Transverse colon (tissue), 4 donors: ENCODE measurements around the gene MEIS2. TPM values are rescaled to one million over a fixed set of nuclear protein-coding genes. Genes with fewer than 3 reads are reported as not detected.

Experiments used
- DNase-seq: peaks from one replicate; pipeline ENCODE4 v3.0.0-alpha.2; 2019
- H3K27ac ChIP-seq, 4 donors: fragments of 200-600 bp; sonication (generic); 2 replicates each; pipeline ENCODE4 v1.5.1; 2016 to 2018; ENCODE audit warnings: inconsistent platforms in 4 of 4
- H3K27me3 ChIP-seq: fragments of 200-600 bp; sonication (generic); 2 replicates; pipeline ENCODE4 v1.5.1; 2017; ENCODE audit warnings: inconsistent platforms
- H3K36me3 ChIP-seq, 4 donors: fragments of 200-600 bp; sonication (generic); 2 replicates each; pipeline ENCODE4 v1.5.1; 2017 to 2019; ENCODE audit warnings: inconsistent platforms in 4 of 4
- H3K4me1 ChIP-seq, 4 donors: fragments of 200-600 bp; sonication (generic); 2 replicates each; pipeline ENCODE4 v1.5.1; 2017 to 2020; ENCODE audit warnings: inconsistent platforms in 4 of 4
- H3K4me3 ChIP-seq, 4 donors: fragments of 200-600 bp; sonication (generic); 1 replicate in 1 of 4; 2 replicates in 3 of 4; pipeline versions ENCODE4 v1.5.1 to v1.6.1; 2017 to 2019; ENCODE audit warnings: inconsistent platforms in 4 of 4
- H3K9me3 ChIP-seq, 2 donors: fragments of 200-600 bp; sonication (generic); 2 replicates each; pipeline ENCODE4 v1.5.1; 2017 to 2019; ENCODE audit warnings: inconsistent platforms in 2 of 2
- CTCF ChIP-seq, 5 experiments: fragments of 200-600 bp in 3 of 5; fragments of 450-650 bp in 2 of 5; sonication (generic) in 3 of 5; IDR thresholded peaks; 1 replicate in 2 of 5; 2 replicates in 3 of 5; pipeline ENCODE4 v1.5.1; 2016 to 2017; ENCODE audit warnings: antibody characterized with exemption in 5 of 5, inconsistent platforms in 3 of 5, mild to moderate bottlenecking in 2 of 5, moderate library complexity in 1 of 5
- EP300 ChIP-seq: sonication (generic); formaldehyde crosslinking; IDR thresholded peaks from one replicate; pipeline ENCODE4 v1.6.1; 2017; ENCODE audit warnings: antibody characterized with exemption, low read depth
- POLR2A ChIP-seq: fragments of 450-650 bp; IDR thresholded peaks from one replicate; pipeline ENCODE4 v1.6.1; 2016; ENCODE audit warnings: antibody characterized with exemption, mild to moderate bottlenecking, moderate library complexity
- POLR2AphosphoS5 ChIP-seq, 3 donors: sonication (generic); formaldehyde crosslinking; IDR thresholded peaks; one replicate each; pipeline ENCODE4 v1.6.1; 2016; ENCODE audit warnings: antibody characterized with exemption in 3 of 3
- WGBS, 2 donors: methylation state at CpG; one replicate each; pipeline ENCODE4 v1.1.5; 2018; ENCODE audit warnings: low coverage in 1 of 2; 5-methylcytosine and 5-hydroxymethylcytosine counted together
- in situ Hi-C, 4 donors: fragments of 200-750 bp; cut with MboI; loops; one replicate each; pipeline versions ENCODE4 v1.15.0 to v1.15.1; 2017; ENCODE audit warnings: low sequenced_read_pairs in 3 of 4, low pct_ligation_motif_present in 1 of 4, low pct_unique_long_range_greater_than_20kb in 1 of 4
- intact Hi-C: fragments of 100-400 bp; cut with DNase I; formaldehyde crosslinking; loops from one replicate; pipeline ENCODE4 v1.15.1; 2023; ENCODE audit warnings: low total_unique reads
- total RNA-seq, 4 donors: library from RNA; depleted of rRNA; stranded (reverse); fragments of >200 nt; gene quantifications; one replicate each; pipeline ENCODE4 v1.1.0, GENCODE V29; 2016

The MEIS2 gene
- total RNA-seq, 4 donors from 2014 or later, result 16.5 to 43.4 (median 32.7) TPM

GRCh38 chr15:36938764-36939163 lies 161.6 kb downstream of the MEIS2 start:
- in situ Hi-C loops (no loop called here), intact Hi-C loops (no loop called here)
- no peaks in the 10 kb centered on the region for H3K36me3 ChIP-seq
- H3K4me3 ChIP-seq, result no peak overlapping the region
- DNase-seq, result no peak
- 81 to 90% methylated on average over 7 of the region's 7 CpGs for WGBS, 2 donors
- no peaks in the 10 kb centered on the region for H3K9me3 ChIP-seq
- H3K4me1 ChIP-seq, result no peaks in the 10 kb centered on the region
- no peak overlapping the region for H3K27ac ChIP-seq
- TF ChIP-seq EP300, result no peak
- no peak for TF ChIP-seq CTCF (IDR thresholded peaks at IDR 0.05)
- no peak for TF ChIP-seq POLR2A
- TF ChIP-seq POLR2AphosphoS5 (IDR thresholded peaks at IDR 0.05), result no peak
- H3K27me3 ChIP-seq, result no peaks in the 10 kb centered on the region

- Histone ChIP-seq H3K4me1 (no peaks in the 10 kb centered on the region), H3K27ac (no peak overlapping the region), H3K4me3 (no peak overlapping the region), H3K27me3 (no peaks in the 10 kb centered on the region), H3K36me3 (no peaks in the 10 kb centered on the region), H3K9me3 (no peaks in the 10 kb centered on the region)
- TF ChIP-seq POLR2A, result no peak
- TF ChIP-seq CTCF (IDR thresholded peaks at IDR 0.05), result no peak
- TF ChIP-seq POLR2AphosphoS5 (IDR thresholded peaks at IDR 0.05), result no peak
- no peak for TF ChIP-seq EP300
- in situ Hi-C loops (no loop called here), intact Hi-C loops (no loop called here)
- 71 to 79% methylated on average over 2 to 4 of the region's 4 CpGs for WGBS, 2 donors
- DNase-seq, result no peak
Observed at GRCh38 chr15:36938131-36938530, 162.2 kb downstream of the MEIS2 start.

GRCh38 chr15:36936613-36937012 lies 163.7 kb downstream of the MEIS2 start:
- H3K27ac ChIP-seq, result no peak overlapping the region
- TF ChIP-seq POLR2AphosphoS5 (IDR thresholded peaks at IDR 0.05), result no peak
- TF ChIP-seq POLR2A, result no peak
- no peak for TF ChIP-seq CTCF (IDR thresholded peaks at IDR 0.05)
- no peak for TF ChIP-seq EP300
- in situ Hi-C loops (no loop called here), intact Hi-C loops (no loop called here)
- H3K9me3 ChIP-seq, result no peaks in the 10 kb centered on the region
- DNase-seq, result no peak
- no peaks in the 10 kb centered on the region for H3K27me3 ChIP-seq
- H3K4me3 ChIP-seq, result no peak overlapping the region
- H3K36me3 ChIP-seq, result no peaks in the 10 kb centered on the region
- no peaks in the 10 kb centered on the region for H3K4me1 ChIP-seq

- Histone ChIP-seq H3K27me3 (no peaks in the 10 kb centered on the region), H3K4me1 (no peaks in the 10 kb centered on the region), H3K4me3 (no peak overlapping the region), H3K9me3 (no peaks in the 10 kb centered on the region), H3K27ac (no peak overlapping the region), H3K36me3 (no peaks in the 10 kb centered on the region)
- WGBS, 2 donors, result 85 to 90% methylated on average over 5 of the region's 5 CpGs
- intact Hi-C loops, result no loop called here
- DNase-seq, result no peak
- in situ Hi-C loops, result no loop called here
- no peak for TF ChIP-seq EP300
- no peak for TF ChIP-seq CTCF (IDR thresholded peaks at IDR 0.05)
- no peak for TF ChIP-seq POLR2A
- no peak for TF ChIP-seq POLR2AphosphoS5 (IDR thresholded peaks at IDR 0.05)
Observed at GRCh38 chr15:36933255-36933990, 166.9 kb downstream of the MEIS2 start.
